Uterus (tissue), 4 donors: ENCODE results near the gene GRIK1. TPM values are rescaled to one million over a fixed set of nuclear protein-coding genes. Genes with fewer than 3 reads are reported as not detected.

Experiments
- DNase-seq, 2 donors: peaks; one replicate each; pipeline ENCODE4 v3.0.0-alpha.2; 2019 to 2020
- H3K27ac ChIP-seq, 2 donors: fragments of 200-600 bp; sonication (generic); 1 replicate in 1 of 2; 2 replicates in 1 of 2; pipeline ENCODE4 v1.5.1; 2016 to 2018
- H3K27me3 ChIP-seq, 2 donors: fragments of 200-600 bp; sonication (generic); one replicate each; pipeline ENCODE4 v1.5.1; 2018 to 2019; ENCODE audit warnings: control low read depth in 1 of 2
- H3K36me3 ChIP-seq, 2 donors: fragments of 200-600 bp; sonication (generic); one replicate each; pipeline ENCODE4 v1.5.1; 2019; ENCODE audit warnings: control low read depth in 1 of 2
- H3K4me1 ChIP-seq, 2 donors: fragments of 200-600 bp; sonication (generic); one replicate each; pipeline ENCODE4 v1.5.1; 2018 to 2019; ENCODE audit warnings: control low read depth in 1 of 2
- H3K4me3 ChIP-seq, 2 donors: fragments of 200-600 bp; sonication (generic); 1 replicate in 1 of 2; 2 replicates in 1 of 2; pipeline ENCODE4 v1.5.1; 2018 to 2019; ENCODE audit warnings: mild to moderate bottlenecking in 1 of 2
- H3K9me3 ChIP-seq, 2 donors: fragments of 200-600 bp; sonication (generic); one replicate each; pipeline ENCODE4 v1.5.1; 2019; ENCODE audit warnings: control low read depth in 1 of 2
- POLR2A ChIP-seq, 2 donors: fragments of 450-650 bp; IDR thresholded peaks; one replicate each; pipeline ENCODE4 v1.6.1; 2016; ENCODE audit warnings: antibody characterized with exemption in 2 of 2, mild to moderate bottlenecking in 1 of 2, moderate library complexity in 1 of 2
- intact Hi-C: fragments of 100-400 bp; cut with DNase I; formaldehyde crosslinking; loops from one replicate; pipeline ENCODE4 v1.15.1; 2023; ENCODE audit warnings: low total_unique reads
- total RNA-seq, 4 donors: library from RNA; depleted of rRNA in 3 of 4; stranded (reverse); fragments of >200 nt in 3 of 4; gene quantifications; one replicate each; pipeline versions ENCODE4 v1.1.0 to v1.2.4, GENCODE V29; 2014 to 2023
- TF ChIP-seq, protein P1 (sequence below), 4 experiments: fragments of 200-600 bp in 2 of 4; fragments of 450-650 bp in 2 of 4; sonication (generic) in 2 of 4; IDR thresholded peaks; one replicate each; pipeline ENCODE4 v1.5.1; 2016 to 2019; ENCODE audit warnings: antibody characterized with exemption in 4 of 4, mild to moderate bottlenecking in 2 of 4, moderate library complexity in 1 of 4
- donor health status: DM: yes; HTN: yes; CAD: no.

Gene GRIK1
- total RNA-seq, 4 donors from 2014 or later, result 0.12 to 4.1 TPM; not detected in 2

DNA sequence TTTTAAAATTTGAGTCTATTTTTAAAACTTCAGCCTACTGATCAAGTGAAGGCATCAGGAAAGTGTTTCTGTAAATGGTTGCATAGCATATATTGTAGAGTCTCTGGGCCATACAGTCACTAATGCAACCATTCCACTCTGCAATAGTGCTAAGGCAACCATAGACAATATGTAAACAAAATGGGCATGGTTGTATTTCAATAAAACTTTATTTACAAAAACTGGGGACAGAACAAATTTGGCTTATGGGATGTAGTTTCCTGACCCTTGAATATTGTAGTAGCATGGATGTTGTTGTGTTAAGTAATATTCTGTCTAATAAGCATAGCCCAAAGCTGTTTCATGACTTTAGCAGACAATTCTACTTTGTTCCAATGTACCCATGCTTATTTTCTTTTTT is 117.7 kb downstream of the GRIK1 start:
- Histone ChIP-seq H3K4me3 (no peak overlapping the region), H3K4me1 (no peaks in the 10 kb centered on the region), H3K9me3 (no peaks in the 10 kb centered on the region), H3K27ac (no peak overlapping the region), H3K36me3 (no peaks in the 10 kb centered on the region), H3K27me3 (no peaks in the 10 kb centered on the region)
- DNase-seq, result no peak
- no peak for TF ChIP-seq POLR2A (IDR thresholded peaks at IDR 0.05)
- TF ChIP-seq, protein P1, sequence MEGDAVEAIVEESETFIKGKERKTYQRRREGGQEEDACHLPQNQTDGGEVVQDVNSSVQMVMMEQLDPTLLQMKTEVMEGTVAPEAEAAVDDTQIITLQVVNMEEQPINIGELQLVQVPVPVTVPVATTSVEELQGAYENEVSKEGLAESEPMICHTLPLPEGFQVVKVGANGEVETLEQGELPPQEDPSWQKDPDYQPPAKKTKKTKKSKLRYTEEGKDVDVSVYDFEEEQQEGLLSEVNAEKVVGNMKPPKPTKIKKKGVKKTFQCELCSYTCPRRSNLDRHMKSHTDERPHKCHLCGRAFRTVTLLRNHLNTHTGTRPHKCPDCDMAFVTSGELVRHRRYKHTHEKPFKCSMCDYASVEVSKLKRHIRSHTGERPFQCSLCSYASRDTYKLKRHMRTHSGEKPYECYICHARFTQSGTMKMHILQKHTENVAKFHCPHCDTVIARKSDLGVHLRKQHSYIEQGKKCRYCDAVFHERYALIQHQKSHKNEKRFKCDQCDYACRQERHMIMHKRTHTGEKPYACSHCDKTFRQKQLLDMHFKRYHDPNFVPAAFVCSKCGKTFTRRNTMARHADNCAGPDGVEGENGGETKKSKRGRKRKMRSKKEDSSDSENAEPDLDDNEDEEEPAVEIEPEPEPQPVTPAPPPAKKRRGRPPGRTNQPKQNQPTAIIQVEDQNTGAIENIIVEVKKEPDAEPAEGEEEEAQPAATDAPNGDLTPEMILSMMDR (IDR thresholded peaks at IDR 0.05), result no peak
- intact Hi-C loops, result no loop called here

DNA sequence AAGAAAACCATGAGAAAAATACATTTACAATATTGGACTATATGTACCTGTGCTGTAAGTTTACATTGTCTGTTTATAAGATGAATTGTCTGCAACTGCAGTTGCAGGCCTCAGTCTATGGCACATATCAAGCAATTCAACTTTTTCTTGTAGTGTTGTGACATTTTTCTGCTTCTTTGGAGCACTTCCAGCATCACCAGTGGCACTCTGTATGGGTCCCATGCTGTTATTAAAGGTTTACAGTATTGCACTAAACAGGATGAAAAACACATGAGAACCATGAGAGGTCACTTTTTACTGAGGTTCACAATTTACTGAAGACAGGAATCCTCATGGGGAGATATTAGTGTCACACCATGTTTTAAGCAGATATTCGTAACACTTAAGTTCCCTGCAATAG is 118.6 kb downstream of the GRIK1 start:
- TF ChIP-seq, protein P1 (IDR thresholded peaks at IDR 0.05), result no peak
- TF ChIP-seq POLR2A (IDR thresholded peaks at IDR 0.05), result no peak
- intact Hi-C loops, result no loop called here

DNA sequence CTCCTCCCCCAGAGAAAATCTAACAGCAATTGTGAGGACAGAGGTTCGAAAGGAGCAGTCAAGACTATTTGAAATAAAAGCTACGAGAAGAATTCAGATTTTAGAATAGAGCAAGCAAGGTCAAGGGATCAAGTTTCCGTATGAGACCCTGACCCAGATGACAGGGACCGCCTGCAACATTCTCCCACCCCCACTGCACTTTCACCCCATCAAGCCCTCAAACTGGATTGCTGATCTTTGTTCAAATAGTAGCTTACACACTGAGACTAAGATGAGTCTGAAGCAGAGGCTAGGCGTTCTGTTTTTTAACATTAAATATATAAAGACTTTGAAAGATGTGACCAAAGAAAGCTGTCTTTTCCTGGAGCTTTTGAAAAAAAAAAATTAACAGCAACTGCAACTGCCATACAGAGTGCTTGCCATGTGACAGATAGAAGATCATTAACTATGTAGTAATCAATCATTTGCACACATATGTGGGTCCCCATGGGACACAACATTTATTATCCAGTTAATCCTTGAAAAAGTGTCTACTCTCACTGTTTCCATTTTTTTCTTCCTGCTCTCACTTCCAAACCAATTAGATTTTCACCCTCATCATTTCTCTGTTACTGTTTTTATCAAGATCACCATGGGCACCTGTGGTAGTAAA is 120.0 kb downstream of the GRIK1 start:
- no peaks in the 10 kb centered on the region for H3K9me3 ChIP-seq
- H3K27ac ChIP-seq, result no peak overlapping the region
- H3K27me3 ChIP-seq, result no peaks in the 10 kb centered on the region
- TF ChIP-seq, protein P1 (IDR thresholded peaks at IDR 0.05), result no peak
- TF ChIP-seq POLR2A (IDR thresholded peaks at IDR 0.05), result no peak
- no peak for DNase-seq
- H3K4me3 ChIP-seq, result no peak overlapping the region
- H3K4me1 ChIP-seq, result no peaks in the 10 kb centered on the region
- H3K36me3 ChIP-seq, result no peaks in the 10 kb centered on the region
- intact Hi-C loops, result no loop called here

More for the DNA sequence above, 118.6 kb downstream of the GRIK1 start:
- Histone ChIP-seq H3K27ac (no peak overlapping the region), H3K36me3 (no peaks in the 10 kb centered on the region), H3K4me1 (no peaks in the 10 kb centered on the region), H3K27me3 (no peaks in the 10 kb centered on the region), H3K9me3 (no peaks in the 10 kb centered on the region), H3K4me3 (no peak overlapping the region)
- DNase-seq, result no peak

DNA sequence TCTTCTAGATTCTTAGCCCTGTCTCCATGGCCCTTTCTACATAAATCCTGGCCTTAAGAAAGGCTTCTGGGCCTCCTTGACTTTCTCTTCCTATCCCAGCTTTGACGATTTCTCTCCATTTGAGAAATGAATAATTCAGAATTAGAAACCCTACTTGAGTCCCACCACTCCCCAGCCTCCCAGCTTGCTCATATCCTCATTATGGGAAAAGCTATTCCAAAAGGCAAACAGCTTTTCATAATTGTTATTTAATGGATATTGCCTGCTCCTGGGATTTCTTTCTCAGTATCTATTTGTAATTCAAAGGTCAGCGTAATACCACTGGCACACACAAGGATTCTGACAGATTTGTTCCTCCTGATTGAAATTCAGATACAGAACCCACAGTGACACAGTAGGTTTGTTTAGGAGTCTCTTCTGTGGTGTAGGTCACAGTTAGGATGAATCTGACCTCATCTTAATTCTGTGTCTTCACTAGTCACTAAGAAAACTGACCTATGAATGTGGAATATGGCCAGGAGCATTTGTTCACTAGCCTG is 121.3 kb downstream of the GRIK1 start:
- no peak overlapping the region for H3K27ac ChIP-seq
- H3K9me3 ChIP-seq, result no peaks in the 10 kb centered on the region
- intact Hi-C loops, result no loop called here
- H3K4me3 ChIP-seq, result no peak overlapping the region
- H3K4me1 ChIP-seq, result no peaks in the 10 kb centered on the region
- DNase-seq, result no peak
- H3K36me3 ChIP-seq, result no peaks in the 10 kb centered on the region
- no peak for TF ChIP-seq POLR2A (IDR thresholded peaks at IDR 0.05)
- TF ChIP-seq, protein P1 (IDR thresholded peaks at IDR 0.05), result no peak
- H3K27me3 ChIP-seq, result no peaks in the 10 kb centered on the region

DNA sequence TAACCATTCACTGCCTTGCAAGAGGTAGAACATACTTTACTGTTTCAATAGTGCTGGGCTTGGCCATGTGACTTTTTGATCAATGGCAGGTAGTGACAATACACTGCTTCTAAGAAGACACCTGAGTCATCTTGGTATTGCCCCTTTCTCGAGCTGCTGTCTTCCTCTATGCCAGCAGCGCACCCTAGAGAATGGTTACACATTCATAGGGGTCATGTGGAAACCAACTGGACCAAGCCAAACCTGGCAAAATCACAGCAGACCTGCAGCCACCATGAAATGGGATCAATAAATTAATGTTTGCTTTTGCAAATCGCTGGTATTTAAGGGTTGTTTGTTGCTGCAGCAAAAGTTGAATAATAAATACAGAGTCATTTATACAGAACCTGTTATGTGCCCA is 122.3 kb downstream of the GRIK1 start:
- Histone ChIP-seq H3K4me1 (no peaks in the 10 kb centered on the region), H3K4me3 (no peak overlapping the region), H3K27ac (no peak overlapping the region), H3K9me3 (no peaks in the 10 kb centered on the region), H3K36me3 (no peaks in the 10 kb centered on the region), H3K27me3 (no peaks in the 10 kb centered on the region)
- intact Hi-C loops, result no loop called here
- no peak for DNase-seq
- TF ChIP-seq POLR2A (IDR thresholded peaks at IDR 0.05), result no peak
